HG03432 (cell line): ENCODE results near the gene PDZD7.
A peak's percentile ranks its signal among the peaks of the same experiment; 100 is the strongest.

Experiments used
- ATAC-seq: cut with Tn5 transposase; IDR thresholded peaks from one replicate; pipeline ENCODE4 v1.9.1; 2021; ENCODE audit warnings: mild to moderate bottlenecking, moderate library complexity; ENCODE audit not compliant: unreplicated experiment

PDZD7 gene

GRCh38 chr10:101031128-101031795 lies at the start of gene PDZD7, which contains the start of gene SFXN3:
Gene PDZD7, minus strand, starts transcription at chr10:101031129. Its CDS starts 910 bp downstream, at chr10:101030219.
Gene SFXN3, plus strand, starts transcription at chr10:101031234. Its CDS starts 3,461 bp downstream, at chr10:101034695.
- peak; percentile 90 for ATAC-seq

GRCh38 chr10:101079874-101080273 lies 48.9 kb upstream of the PDZD7 start:
- ATAC-seq: no peak

GRCh38 chr10:101076630-101077029 lies 45.7 kb upstream of the PDZD7 start:
- ATAC-seq: no peak

GRCh38 chr10:101075775-101076174 lies 44.8 kb upstream of the PDZD7 start:
- no peak for ATAC-seq

GRCh38 chr10:101073631-101074030 lies 42.7 kb upstream of the PDZD7 start:
- ATAC-seq: no peak

GRCh38 chr10:101072923-101073322 lies 42.0 kb upstream of the PDZD7 start:
- ATAC-seq: no peak

- no peak for ATAC-seq
Measured at GRCh38 chr10:101071885-101072433, 41.0 kb upstream of the PDZD7 start.

- ATAC-seq: no peak
Measured at GRCh38 chr10:101071267-101071884, 40.4 kb upstream of the PDZD7 start.

- ATAC-seq: no peak
Measured at GRCh38 chr10:101070098-101070497, 39.2 kb upstream of the PDZD7 start.

GRCh38 chr10:101069441-101069840 lies 38.5 kb upstream of the PDZD7 start:
- no peak for ATAC-seq

GRCh38 chr10:101067356-101068083 lies 36.6 kb upstream of the PDZD7 start:
- ATAC-seq: peak; percentile 53

- ATAC-seq: no peak
Measured at GRCh38 chr10:101066896-101067355, 36.0 kb upstream of the PDZD7 start.

- no peak for ATAC-seq
Measured at GRCh38 chr10:101066146-101066895, 35.4 kb upstream of the PDZD7 start.

- no peak for ATAC-seq
Measured at GRCh38 chr10:101065481-101066145, 34.7 kb upstream of the PDZD7 start.

- no peak for ATAC-seq
Measured at GRCh38 chr10:101064415-101065030, 33.6 kb upstream of the PDZD7 start.

- no peak for ATAC-seq
Measured at GRCh38 chr10:101063548-101064414, 32.9 kb upstream of the PDZD7 start.

- ATAC-seq: no peak
Measured at GRCh38 chr10:101063050-101063525, 32.2 kb upstream of the PDZD7 start.

- ATAC-seq: peak; percentile 20
Measured at GRCh38 chr10:101062232-101063049, 31.5 kb upstream of the PDZD7 start.
